Activated CD4-positive, alpha-beta T cell treated with anti-CD3 and anti-CD28 coated beads for 36 hours (primary cell): Measurements from ENCODE around the gene ITGB1. TPM values are rescaled to one million over a fixed set of nuclear protein-coding genes. Genes with fewer than 3 reads are reported as not detected.
A peak's percentile ranks its signal among the peaks of the same experiment; 100 is the strongest.
"Not testable (repeated sequence)": the region's sequence is repeated elsewhere in the genome, so short reads cannot be mapped to it uniquely, and the experiment has no call there.

Experiments
- ATAC-seq: fragments of 200-7000 bp; cut with Tn5 transposase; one replicate; pipeline ENCODE4 v1.10.0; 2021; ENCODE audit warnings: mild to moderate bottlenecking, moderate library complexity
- CTCF ChIA-PET: fragments of 350-600 bp; sonication (Branson Sonifier 250); formaldehyde crosslinking; loops from one replicate; lab custom pipeline; 2021; ENCODE audit warnings: antibody characterized with exemption; lab: Charles Lee
- POLR2A ChIA-PET: fragments of 350-600 bp; sonication (Branson Sonifier 250); formaldehyde crosslinking; loops from one replicate; lab custom pipeline; 2021; ENCODE audit warnings: antibody characterized with exemption, inconsistent platforms; lab: Charles Lee
- DNase-seq: peaks from one replicate; pipeline ENCODE4 v3.0.0-alpha.2; 2020
- H3K27ac Mint-ChIP-seq: one replicate; pipeline ENCODE4 v1.8.0; 2021; ENCODE audit warnings: mixed read lengths
- H3K27me3 Mint-ChIP-seq: one replicate; pipeline ENCODE4 v1.8.0; 2021; ENCODE audit warnings: mixed read lengths
- H3K36me3 Mint-ChIP-seq: one replicate; pipeline ENCODE4 v1.8.0; 2021; ENCODE audit warnings: low read depth, mixed read lengths
- H3K4me1 Mint-ChIP-seq: one replicate; pipeline ENCODE4 v1.8.0; 2021; ENCODE audit warnings: mixed read lengths
- H3K4me3 Mint-ChIP-seq: one replicate; pipeline ENCODE4 v1.8.0; 2021; ENCODE audit warnings: mild to moderate bottlenecking, moderate library complexity, mixed read lengths
- H3K9me3 Mint-ChIP-seq: one replicate; pipeline ENCODE4 v1.8.0; 2021; ENCODE audit warnings: low read depth, mixed read lengths
- intact Hi-C, 2 experiments: fragments of 100-400 bp; cut with DNase I in 1 of 2; cut with micrococcal nuclease in 1 of 2; formaldehyde crosslinking; loops; one replicate each; pipeline versions ENCODE4 v1.14.2 to v1.15.1; 2022 to 2024; cut with DNase I, micrococcal nuclease
- total RNA-seq, 2 experiments: library from RNA; stranded (reverse); gene quantifications; one replicate each; pipeline ENCODE4 v1.2.3, GENCODE V29; 2021

ITGB1 gene
- total RNA-seq, 2 experiments from 2014 or later = 57.6 to 68.9 TPM

DNA sequence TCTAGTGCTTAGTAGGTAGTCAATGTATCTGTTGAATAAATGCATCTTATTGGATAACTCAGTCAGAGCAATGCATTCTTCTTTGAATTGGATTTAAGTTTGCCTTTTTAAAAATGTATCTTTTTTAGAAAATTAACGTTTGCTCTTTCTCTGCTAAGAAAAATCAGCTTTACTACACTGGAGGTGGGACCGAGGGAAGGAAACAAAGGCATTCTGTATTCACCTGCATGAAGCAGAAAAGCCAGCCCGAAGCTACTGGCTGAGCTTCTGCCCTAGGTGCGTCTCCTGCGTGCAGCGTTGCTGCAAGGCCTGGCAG lies 22.2 kb upstream of the ITGB1 start:
- Mint-ChIP-seq H3K9me3 (no peaks in the 10 kb centered on the region), H3K27ac (peak overlapping the region; percentile 91), H3K4me3 (peak overlapping the region; percentile 83), H3K36me3 (no peaks in the 10 kb centered on the region), H3K4me1 (peaks cover 29% of the 10 kb centered on the region), H3K27me3 (no peaks in the 10 kb centered on the region)
- no peak for ATAC-seq
- POLR2A ChIA-PET = interaction anchor here (0.6 to 1.3 kb wide), 4 partner anchors 21 to 176 kb away, joined by 3 to 5 read pairs (median 4); no protein-coding TSS in a partner anchor
- no peak for DNase-seq
- CTCF ChIA-PET = interaction anchor here (0.5 to 2.2 kb wide), 14 partner anchors 8 to 607 kb away, joined by 3 to 11 read pairs (median 4); no protein-coding TSS in a partner anchor
- intact Hi-C loops = loop anchor here (1.0 to 2.0 kb wide), 4 partner anchors 21 to 29 kb away; partner anchors contain the start of gene ITGB1 (in 1 of the 2)

DNA sequence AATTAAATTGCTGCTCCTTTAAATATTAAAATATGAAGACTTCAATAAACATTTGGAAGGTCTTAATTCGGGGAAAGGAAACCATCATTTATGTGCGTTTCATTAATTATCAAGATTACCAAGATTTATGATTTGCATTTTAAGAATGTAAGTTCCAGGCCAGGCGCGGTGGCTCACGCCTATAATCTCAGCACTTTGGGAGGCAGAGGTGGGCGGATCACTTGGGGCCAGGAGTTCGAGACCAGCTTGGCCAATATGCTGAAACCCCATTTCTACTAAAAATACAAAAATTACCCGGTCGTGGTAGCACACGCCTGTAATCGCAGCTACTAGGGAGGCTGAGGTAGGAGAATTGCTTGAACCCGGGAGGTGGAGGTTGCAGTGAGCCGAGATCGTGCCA lies 21.7 kb upstream of the ITGB1 start:
- DNase-seq, ATAC-seq, H3K4me3 Mint-ChIP-seq, H3K27me3 Mint-ChIP-seq, H3K9me3 Mint-ChIP-seq, H3K36me3 Mint-ChIP-seq: not testable (repeated sequence)
- POLR2A ChIA-PET = interaction anchor here (0.8 to 1.3 kb wide), 2 partner anchors 21 to 136 kb away, joined by 3 to 4 read pairs; no protein-coding TSS in a partner anchor
- CTCF ChIA-PET = interaction anchor here (0.5 to 2.2 kb wide), 12 partner anchors 8 to 606 kb away, joined by 3 to 11 read pairs (median 5); no protein-coding TSS in a partner anchor
- Mint-ChIP-seq H3K27ac (peak overlapping the region; percentile 19), H3K4me1 (peaks cover 29% of the 10 kb centered on the region)
- intact Hi-C loops = loop anchor here (1.0 to 2.0 kb wide), 4 partner anchors 20 to 29 kb away; partner anchors contain the start of gene ITGB1 (in 1 of the 2)

DNA sequence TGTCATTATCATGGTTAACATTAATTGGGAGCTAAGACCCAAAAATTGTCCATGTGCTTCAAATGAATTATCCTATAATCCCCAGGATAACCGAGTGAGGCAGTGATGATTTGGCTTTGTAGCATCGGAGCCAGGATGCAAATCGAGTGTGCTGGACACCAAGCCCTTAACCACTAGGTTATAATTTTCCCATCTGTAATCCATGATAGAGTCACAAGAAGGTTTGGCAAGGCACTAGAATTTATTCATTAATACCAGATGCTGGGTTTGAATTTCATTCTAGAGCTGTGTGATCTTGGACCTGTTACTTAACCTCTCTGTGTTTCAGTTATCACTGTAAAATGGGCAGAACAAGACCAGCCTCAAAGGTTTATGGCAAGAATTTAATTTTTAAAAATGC lies 21.0 kb upstream of the ITGB1 start:
- POLR2A ChIA-PET = interaction anchor here (0.7 kb wide), 1 partner anchor 753 kb away, joined by 3 read pairs; no protein-coding TSS in a partner anchor
- H3K4me3 Mint-ChIP-seq = no peak overlapping the region

DNA sequence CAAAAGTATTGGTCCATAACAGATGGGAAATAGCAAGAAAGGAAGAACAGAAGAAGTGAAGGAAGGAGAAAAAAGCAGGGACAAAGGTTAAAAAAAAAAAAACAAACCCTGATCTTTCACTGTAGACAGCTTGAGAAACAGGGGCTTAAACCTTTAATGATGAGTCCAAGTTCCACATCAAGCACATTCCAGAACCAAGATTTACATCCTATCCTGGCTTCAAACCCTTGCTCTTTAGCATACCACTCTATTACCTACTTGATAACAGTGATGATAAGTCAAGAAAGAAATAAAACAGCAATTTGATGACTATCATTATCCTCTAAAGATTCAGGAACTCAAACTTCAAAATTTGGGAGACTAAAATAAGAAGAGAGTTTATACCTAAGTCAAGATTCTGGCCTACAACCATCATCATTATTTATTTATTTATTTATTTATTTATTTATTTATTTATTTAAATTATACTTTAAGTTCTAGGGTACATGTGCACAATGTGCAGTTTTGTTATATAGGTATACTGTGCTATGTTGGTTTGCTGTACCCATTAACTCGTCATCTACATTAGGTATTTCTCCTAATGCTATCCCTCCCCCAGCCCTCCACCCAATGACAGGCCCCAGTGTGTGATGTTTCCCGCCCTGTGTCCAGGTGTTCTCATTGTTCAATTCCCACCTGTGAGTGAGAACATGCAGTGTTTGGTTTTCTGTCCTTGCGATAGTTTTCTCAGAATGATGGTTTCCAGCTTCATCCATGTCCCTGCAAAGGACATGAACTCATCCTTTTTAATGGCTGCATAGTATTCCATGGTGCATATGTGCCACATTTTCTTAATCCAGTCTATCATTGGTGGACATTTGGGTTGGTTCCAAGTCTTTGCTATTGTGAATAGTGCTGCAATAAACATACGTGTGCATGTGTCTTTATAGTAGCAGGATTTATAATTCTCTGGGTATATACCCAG lies 20.1 kb upstream of the ITGB1 start:
- H3K27me3 Mint-ChIP-seq = not testable (repeated sequence)

More for the DNA sequence above, 21.0 kb upstream of the ITGB1 start:
- Mint-ChIP-seq H3K36me3 (no peaks in the 10 kb centered on the region), H3K27me3 (no peaks in the 10 kb centered on the region), H3K9me3 (no peaks in the 10 kb centered on the region), H3K4me1 (peaks cover 29% of the 10 kb centered on the region), H3K27ac (no peak overlapping the region)
- DNase-seq = no peak
- CTCF ChIA-PET = interaction anchor here (0.7 kb wide), 1 partner anchor 10 kb away, joined by 3 read pairs; no protein-coding TSS in a partner anchor
- intact Hi-C loops = no loop called here
- no peak for ATAC-seq

DNA sequence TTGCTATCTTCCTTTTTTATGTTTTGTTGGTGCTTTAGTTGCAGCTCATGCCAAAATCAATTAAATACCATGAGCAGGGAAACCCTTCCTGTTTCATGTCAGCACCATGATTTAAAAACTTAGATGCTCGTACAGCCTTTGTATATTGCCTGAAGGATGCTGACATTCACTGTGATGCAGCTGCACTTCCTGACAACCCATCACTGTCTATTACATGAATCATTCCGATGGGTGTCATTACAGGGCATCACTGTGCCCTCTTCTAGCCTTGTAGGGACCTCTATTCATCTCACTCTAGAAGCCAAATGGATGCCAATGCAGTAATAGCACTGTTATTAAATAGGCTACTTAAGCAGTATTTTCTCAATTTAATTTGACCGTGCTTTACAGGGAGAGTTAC lies 18.3 kb upstream of the ITGB1 start:
- Mint-ChIP-seq H3K36me3 (no peaks in the 10 kb centered on the region), H3K9me3 (no peaks in the 10 kb centered on the region), H3K4me1 (peaks cover 22% of the 10 kb centered on the region), H3K27ac (no peak overlapping the region), H3K4me3 (no peak overlapping the region), H3K27me3 (no peaks in the 10 kb centered on the region)
- POLR2A ChIA-PET = no interaction called here
- no peak for DNase-seq
- CTCF ChIA-PET = interaction anchor here (1.3 kb wide), 1 partner anchor 217 kb away, joined by 3 read pairs; no protein-coding TSS in a partner anchor
- intact Hi-C loops = no loop called here
- no peak for ATAC-seq

More for the DNA sequence above, 20.1 kb upstream of the ITGB1 start:
- H3K36me3 Mint-ChIP-seq, CTCF ChIA-PET, H3K9me3 Mint-ChIP-seq, intact Hi-C loops, DNase-seq, POLR2A ChIA-PET, H3K4me3 Mint-ChIP-seq, H3K27ac Mint-ChIP-seq, ATAC-seq: not testable (repeated sequence)
- H3K4me1 Mint-ChIP-seq = peaks cover 26% of the 10 kb centered on the region

DNA sequence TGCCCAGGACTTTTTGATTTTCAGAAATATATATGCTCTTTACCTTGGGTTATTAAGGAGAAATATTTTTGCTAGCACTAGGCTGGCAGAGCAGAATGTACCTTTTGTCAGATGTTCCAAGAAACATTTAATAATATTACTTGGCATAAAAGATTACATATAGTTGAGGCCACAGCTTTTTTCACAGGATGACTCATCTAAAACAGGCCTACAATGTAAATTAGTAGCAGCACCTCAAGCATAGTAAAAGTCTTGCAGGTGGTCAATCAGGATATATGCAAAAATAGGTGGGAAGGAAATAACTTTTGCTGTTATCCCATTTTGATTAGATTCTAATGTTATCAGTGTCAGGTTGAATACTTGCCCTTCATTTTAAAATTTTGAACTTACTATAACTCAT lies 14.9 kb upstream of the ITGB1 start:
- intact Hi-C loops = no loop called here
- peaks cover 15% of the 10 kb centered on the region for H3K4me1 Mint-ChIP-seq
- POLR2A ChIA-PET = no interaction called here
- CTCF ChIA-PET = interaction anchor here (0.6 kb wide), 1 partner anchor 16 kb away, joined by 3 read pairs; no protein-coding TSS in a partner anchor
- ATAC-seq (no peak), DNase-seq (no peak)
- no peaks in the 10 kb centered on the region for H3K27me3 Mint-ChIP-seq
- H3K4me3 Mint-ChIP-seq = no peak overlapping the region
- no peaks in the 10 kb centered on the region for H3K36me3 Mint-ChIP-seq
- H3K27ac Mint-ChIP-seq = no peak overlapping the region
- H3K9me3 Mint-ChIP-seq = no peaks in the 10 kb centered on the region

DNA sequence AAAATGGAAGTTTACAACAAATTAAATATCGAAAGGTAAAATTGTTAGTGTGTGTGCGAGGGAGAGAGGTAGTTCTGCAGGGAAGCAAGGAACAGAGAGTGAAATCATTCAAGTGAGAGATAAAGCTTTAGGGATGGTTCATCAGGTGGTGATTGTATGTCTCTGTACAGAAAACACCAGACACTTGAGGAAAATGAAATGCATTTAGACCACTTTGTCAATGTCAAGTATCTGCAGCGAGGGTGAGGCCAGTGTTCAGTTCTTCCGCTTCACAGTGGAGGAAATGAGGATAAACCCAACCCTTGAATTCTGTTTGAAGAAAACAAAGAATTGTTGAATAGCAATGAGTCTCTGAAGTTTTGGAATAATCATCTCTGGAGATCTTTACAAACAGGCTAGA lies 14.4 kb upstream of the ITGB1 start:
- no peaks in the 10 kb centered on the region for H3K9me3 Mint-ChIP-seq
- H3K27ac Mint-ChIP-seq = no peak overlapping the region
- H3K4me1 Mint-ChIP-seq = peaks cover 15% of the 10 kb centered on the region
- ChIA-PET POLR2A (no interaction called here), CTCF (interaction anchor here (1.3 kb wide), 1 partner anchor 8 kb away, joined by 9 read pairs; no protein-coding TSS in a partner anchor)
- no peak for DNase-seq
- H3K27me3 Mint-ChIP-seq = no peaks in the 10 kb centered on the region
- ATAC-seq = no peak
- intact Hi-C loops = no loop called here
- H3K36me3 Mint-ChIP-seq = no peaks in the 10 kb centered on the region
- H3K4me3 Mint-ChIP-seq = no peak overlapping the region

DNA sequence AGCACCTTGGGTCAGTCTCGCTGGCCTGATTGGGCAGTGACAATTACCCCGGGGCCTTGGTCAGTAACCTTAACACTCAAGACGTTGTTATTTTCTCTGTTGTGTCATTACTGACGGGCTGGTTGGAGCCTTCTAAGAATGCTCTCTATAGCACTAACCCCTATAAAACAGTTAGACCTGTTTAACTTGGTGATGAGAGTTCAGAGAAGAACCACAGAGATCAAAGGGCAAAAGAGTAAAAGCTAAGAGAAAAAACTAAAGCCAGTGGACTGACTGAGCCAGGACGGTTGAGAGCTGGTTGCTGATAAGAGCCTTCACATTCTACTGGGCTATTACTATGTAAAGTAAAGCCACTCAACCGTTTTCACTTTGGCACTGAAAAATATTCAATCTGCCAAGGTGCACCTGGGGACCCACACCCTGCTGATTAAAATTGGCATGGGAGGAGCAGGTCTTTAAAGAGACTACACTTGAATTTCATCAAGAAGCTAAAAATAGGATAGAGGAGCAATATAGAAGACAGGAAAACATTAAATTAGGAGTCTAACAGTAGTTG lies 13.6 kb upstream of the ITGB1 start:
- H3K27ac Mint-ChIP-seq = no peak overlapping the region
- POLR2A ChIA-PET = no interaction called here
- intact Hi-C loops = no loop called here
- ATAC-seq (no peak), DNase-seq (no peak)
- H3K9me3 Mint-ChIP-seq = no peaks in the 10 kb centered on the region
- H3K4me1 Mint-ChIP-seq = peaks cover 15% of the 10 kb centered on the region
- CTCF ChIA-PET = interaction anchor here (0.7 to 1.3 kb wide), 4 partner anchors 9 to 360 kb away, joined by 3 to 9 read pairs (median 4); no protein-coding TSS in a partner anchor
- no peak overlapping the region for H3K4me3 Mint-ChIP-seq
- no peaks in the 10 kb centered on the region for H3K36me3 Mint-ChIP-seq
- H3K27me3 Mint-ChIP-seq = no peaks in the 10 kb centered on the region

DNA sequence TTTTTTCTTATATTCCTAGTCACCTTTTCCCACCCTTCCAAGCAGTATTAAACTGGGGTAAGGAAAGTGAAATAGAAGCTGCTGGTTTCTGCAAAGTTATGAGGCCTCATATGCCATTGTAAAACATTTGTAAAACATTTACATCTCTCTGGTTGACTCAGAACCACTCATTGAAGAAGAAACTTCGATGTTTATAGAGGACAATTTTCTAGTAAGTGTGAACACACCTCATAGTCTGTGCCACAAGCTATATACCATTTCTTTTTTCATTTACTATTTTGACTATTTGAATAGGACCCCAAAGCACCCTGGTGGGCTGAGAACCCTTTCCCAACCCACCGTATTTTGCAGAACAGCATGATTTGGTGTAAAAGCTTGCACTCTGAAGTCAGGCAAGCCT lies 12.9 kb upstream of the ITGB1 start:
- no peaks in the 10 kb centered on the region for H3K9me3 Mint-ChIP-seq
- DNase-seq (no peak), ATAC-seq (peak; percentile 83)
- H3K4me1 Mint-ChIP-seq = peaks cover 15% of the 10 kb centered on the region
- intact Hi-C loops = no loop called here
- H3K27me3 Mint-ChIP-seq = peaks cover 3% of the 10 kb centered on the region
- POLR2A ChIA-PET = no interaction called here
- H3K27ac Mint-ChIP-seq = no peak overlapping the region
- no peaks in the 10 kb centered on the region for H3K36me3 Mint-ChIP-seq
- CTCF ChIA-PET = interaction anchor here (0.7 to 1.3 kb wide), 5 partner anchors 10 to 361 kb away, joined by 3 to 9 read pairs (median 4); no protein-coding TSS in a partner anchor
- no peak overlapping the region for H3K4me3 Mint-ChIP-seq

DNA sequence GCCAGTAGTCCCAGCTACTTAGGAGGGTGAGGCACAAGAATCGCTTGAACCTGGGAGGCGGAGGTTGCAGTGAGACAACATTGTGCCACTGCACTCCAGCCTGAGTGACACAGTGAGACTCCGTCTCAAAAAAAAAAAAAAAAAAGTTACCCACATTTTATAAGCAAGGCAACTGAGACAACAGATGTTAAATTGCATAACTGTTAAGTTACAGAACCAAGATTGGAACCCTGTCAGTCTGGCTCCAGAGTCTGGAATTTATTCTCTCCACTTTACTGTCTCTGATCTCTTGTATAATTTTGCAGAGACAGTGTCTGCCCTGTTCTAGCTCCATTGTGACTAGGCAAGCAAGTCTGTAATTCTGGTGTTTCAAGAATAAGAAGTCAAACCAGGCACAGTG lies 6.2 kb upstream of the ITGB1 start:
- peaks cover 12% of the 10 kb centered on the region for H3K27me3 Mint-ChIP-seq
- DNase-seq (no peak), ATAC-seq (no peak)
- CTCF ChIA-PET = interaction anchor here (0.6 kb wide), 1 partner anchor 1018 kb away, joined by 3 read pairs; no protein-coding TSS in a partner anchor
- no peak overlapping the region for H3K4me3 Mint-ChIP-seq
- peaks cover 18% of the 10 kb centered on the region for H3K4me1 Mint-ChIP-seq
- H3K9me3 Mint-ChIP-seq = no peaks in the 10 kb centered on the region
- H3K27ac Mint-ChIP-seq = no peak overlapping the region
- POLR2A ChIA-PET = interaction anchor here (0.7 kb wide), 1 partner anchor 170 kb away, joined by 6 read pairs; no protein-coding TSS in a partner anchor
- no peaks in the 10 kb centered on the region for H3K36me3 Mint-ChIP-seq
- intact Hi-C loops = no loop called here

DNA sequence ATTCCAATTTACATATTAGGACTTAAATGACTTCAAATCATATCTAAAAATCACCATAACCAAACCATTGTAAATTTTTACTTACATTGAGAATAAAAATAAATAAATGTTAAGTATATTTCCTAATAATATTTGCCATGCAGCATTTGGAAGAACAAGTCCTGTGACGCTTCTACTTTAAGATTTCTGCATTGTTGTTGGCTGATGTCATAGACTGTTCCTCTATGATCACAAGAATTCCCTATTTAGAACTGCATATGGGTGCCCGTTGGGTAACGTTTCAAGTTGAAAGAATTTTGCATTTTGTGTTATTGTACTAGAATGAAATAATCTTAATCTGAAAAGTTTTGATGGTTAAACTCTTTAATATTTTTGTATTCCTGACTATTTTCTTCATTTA lies 5.1 kb upstream of the ITGB1 start:
- ChIA-PET POLR2A (no interaction called here), CTCF (interaction anchor here (0.8 kb wide), 1 partner anchor 9 kb away, joined by 4 read pairs; no protein-coding TSS in a partner anchor)
- intact Hi-C loops = no loop called here
- H3K36me3 Mint-ChIP-seq = no peaks in the 10 kb centered on the region
- ATAC-seq = no peak
- H3K27ac Mint-ChIP-seq = no peak overlapping the region
- peaks cover 12% of the 10 kb centered on the region for H3K27me3 Mint-ChIP-seq
- H3K9me3 Mint-ChIP-seq = no peaks in the 10 kb centered on the region
- no peak for DNase-seq
- H3K4me3 Mint-ChIP-seq = no peak overlapping the region
- H3K4me1 Mint-ChIP-seq = peaks cover 24% of the 10 kb centered on the region
